Posterior cingulate gyrus (tissue), 11 donors: ENCODE data around the gene LNX2.
A peak's percentile ranks its signal among the peaks of the same experiment; 100 is the strongest.

Experiments
- DNase-seq, 10 donors: peaks; one replicate each; pipeline versions ENCODE4 v3.0.0 to v3.0.0-alpha.2; 2020 to 2021; ENCODE audit warnings: mixed read lengths in 3 of 10
- intact Hi-C: fragments of 100-400 bp; cut with DNase I; formaldehyde crosslinking; loops from one replicate; pipeline ENCODE4 v1.15.1; 2023

Gene LNX2

GRCh38 chr13:27620377-27621115 is at the start of gene LNX2:
Gene LNX2, minus strand, starts transcription at chr13:27620529. Its CDS starts 38,826 bp downstream, at chr13:27581703.
- peak; percentile 97 to 100 (median 99) for DNase-seq
- intact Hi-C loops: loop anchor here (1.0 to 10.0 kb wide), 2 partner anchors 170 to 196 kb away; partner anchors contain the start of genes GTF3A and MTIF3

- no peak for DNase-seq
- intact Hi-C loops: no loop called here
These were observed 47.6 kb upstream of the LNX2 start for GRCh38 chr13:27667946-27668345.

- intact Hi-C loops: no loop called here
These were observed 46.6 kb upstream of the LNX2 start for GRCh38 chr13:27666951-27667350.

GRCh38 chr13:27665761-27666160 is 45.4 kb upstream of the LNX2 start:
- intact Hi-C loops: no loop called here
- peak in 2 of 10 donors; percentile 67 to 78 for DNase-seq

More at GRCh38 chr13:27666951-27667350, 46.6 kb upstream of the LNX2 start:
- DNase-seq: no peak

- no peak for DNase-seq
- intact Hi-C loops: no loop called here
These were observed 45.0 kb upstream of the LNX2 start for GRCh38 chr13:27665333-27665732.

GRCh38 chr13:27663947-27664346 is 43.6 kb upstream of the LNX2 start:
- intact Hi-C loops: no loop called here
- no peak for DNase-seq

- intact Hi-C loops: no loop called here
- DNase-seq: no peak
These were observed 42.6 kb upstream of the LNX2 start for GRCh38 chr13:27662738-27663470.

- DNase-seq: no peak
- intact Hi-C loops: no loop called here
These were observed 40.7 kb upstream of the LNX2 start for GRCh38 chr13:27661017-27661416.

GRCh38 chr13:27660511-27660910 is 40.2 kb upstream of the LNX2 start:
- intact Hi-C loops: no loop called here
- DNase-seq: no peak

- intact Hi-C loops: no loop called here
- DNase-seq: no peak
These were observed 39.0 kb upstream of the LNX2 start for GRCh38 chr13:27659145-27659865.

- no peak for DNase-seq
- intact Hi-C loops: no loop called here
These were observed 38.2 kb upstream of the LNX2 start for GRCh38 chr13:27658546-27658945.

GRCh38 chr13:27657724-27658123 is 37.4 kb upstream of the LNX2 start:
- intact Hi-C loops: no loop called here
- DNase-seq: no peak

GRCh38 chr13:27654816-27655215 is 34.5 kb upstream of the LNX2 start:
- intact Hi-C loops: no loop called here
- DNase-seq: no peak

- DNase-seq: no peak
- intact Hi-C loops: no loop called here
These were observed 33.7 kb upstream of the LNX2 start for GRCh38 chr13:27654059-27654458.

GRCh38 chr13:27650312-27650711 is 30.0 kb upstream of the LNX2 start:
- intact Hi-C loops: no loop called here
- DNase-seq: no peak

GRCh38 chr13:27644302-27644701 is 24.0 kb upstream of the LNX2 start:
- intact Hi-C loops: no loop called here
- DNase-seq: no peak

GRCh38 chr13:27643334-27644132 is 23.2 kb upstream of the LNX2 start:
- no peak for DNase-seq
- intact Hi-C loops: no loop called here

GRCh38 chr13:27641711-27642502 is 21.6 kb upstream of the LNX2 start:
- DNase-seq: no peak

GRCh38 chr13:27639186-27639585 is 18.9 kb upstream of the LNX2 start:
- DNase-seq: no peak
- intact Hi-C loops: no loop called here

More at GRCh38 chr13:27641711-27642502, 21.6 kb upstream of the LNX2 start:
- intact Hi-C loops: no loop called here

- intact Hi-C loops: no loop called here
These were observed 18.2 kb upstream of the LNX2 start for GRCh38 chr13:27638521-27638920.

More at GRCh38 chr13:27638521-27638920, 18.2 kb upstream of the LNX2 start:
- no peak for DNase-seq
